Islet of Langerhans (tissue), 1 donor: ENCODE results near the gene CATSPER3.

ENCODE experiments used
- FAIRE-seq: peaks from one replicate; lab custom pipeline; 2011; peaks lifted over from hg19 to GRCh38; lab: Jason Lieb, UNC

Gene CATSPER3

GRCh38 chr5:135011355-135012032 is 43.8 kb downstream of the CATSPER3 start:
- no peak for FAIRE-seq

- no peak for FAIRE-seq
Measured at GRCh38 chr5:135012033-135012588, 44.4 kb downstream of the CATSPER3 start.

- no peak for FAIRE-seq
Measured at GRCh38 chr5:135012951-135013391, 45.3 kb downstream of the CATSPER3 start.

- no peak for FAIRE-seq
Measured at GRCh38 chr5:135013445-135013844, 45.7 kb downstream of the CATSPER3 start.

GRCh38 chr5:135013947-135014570 is 46.4 kb downstream of the CATSPER3 start:
- FAIRE-seq: no peak

- FAIRE-seq: no peak
Measured at GRCh38 chr5:135015942-135016341, 48.2 kb downstream of the CATSPER3 start.

GRCh38 chr5:135016861-135017290 is 49.2 kb downstream of the CATSPER3 start:
- no peak for FAIRE-seq

- no peak for FAIRE-seq
Measured at GRCh38 chr5:135018457-135018856, 50.8 kb downstream of the CATSPER3 start.

GRCh38 chr5:135019314-135019713 is 51.6 kb downstream of the CATSPER3 start:
- no peak for FAIRE-seq

GRCh38 chr5:135020111-135020895 is 52.6 kb downstream of the CATSPER3 start:
- no peak for FAIRE-seq

- FAIRE-seq: no peak
Measured at GRCh38 chr5:135024956-135025729, 57.4 kb downstream of the CATSPER3 start.

GRCh38 chr5:135025730-135026644 is 58.3 kb downstream of the CATSPER3 start:
- FAIRE-seq: no peak

- FAIRE-seq: no peak
Measured at GRCh38 chr5:135026645-135027265, 59.0 kb downstream of the CATSPER3 start.

GRCh38 chr5:135027266-135027696 is 59.6 kb downstream of the CATSPER3 start:
- no peak for FAIRE-seq

GRCh38 chr5:135027697-135028615 is 60.2 kb downstream of the CATSPER3 start:
- FAIRE-seq: no peak

- no peak for FAIRE-seq
Measured at GRCh38 chr5:135028791-135029476, 61.2 kb downstream of the CATSPER3 start.

GRCh38 chr5:135029477-135030122 is 61.9 kb downstream of the CATSPER3 start:
- FAIRE-seq: peak; percentile 45
